Islet precursor cell (in vitro differentiated cells): ENCODE results near the gene DAB2IP.

Experiments used
- DNase-seq: peaks from one replicate; pipeline ENCODE4 v3.0.0-alpha.2; 2018

The DAB2IP gene

DNA sequence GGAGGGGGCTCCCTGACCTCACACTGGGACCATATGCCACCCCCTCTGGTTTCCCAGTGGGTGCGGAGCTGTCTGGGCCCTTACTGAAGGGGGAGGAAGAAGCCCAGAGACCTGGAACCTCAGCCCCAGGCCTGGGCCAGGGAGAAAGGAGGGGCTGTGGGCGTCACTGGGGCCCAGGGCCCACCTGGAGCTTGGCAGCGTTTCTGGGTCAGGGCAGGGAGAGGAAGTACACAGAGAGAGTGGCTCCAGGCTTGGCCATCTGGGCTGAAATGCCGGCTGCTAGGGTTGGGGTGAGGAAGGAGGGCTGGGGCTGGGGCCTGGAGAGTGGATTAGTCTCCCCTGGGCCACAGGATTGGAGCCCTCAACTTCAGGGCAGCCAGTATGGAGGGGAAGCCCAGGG lies 6.4 kb upstream of the DAB2IP start:
- DNase-seq = no peak

DNA sequence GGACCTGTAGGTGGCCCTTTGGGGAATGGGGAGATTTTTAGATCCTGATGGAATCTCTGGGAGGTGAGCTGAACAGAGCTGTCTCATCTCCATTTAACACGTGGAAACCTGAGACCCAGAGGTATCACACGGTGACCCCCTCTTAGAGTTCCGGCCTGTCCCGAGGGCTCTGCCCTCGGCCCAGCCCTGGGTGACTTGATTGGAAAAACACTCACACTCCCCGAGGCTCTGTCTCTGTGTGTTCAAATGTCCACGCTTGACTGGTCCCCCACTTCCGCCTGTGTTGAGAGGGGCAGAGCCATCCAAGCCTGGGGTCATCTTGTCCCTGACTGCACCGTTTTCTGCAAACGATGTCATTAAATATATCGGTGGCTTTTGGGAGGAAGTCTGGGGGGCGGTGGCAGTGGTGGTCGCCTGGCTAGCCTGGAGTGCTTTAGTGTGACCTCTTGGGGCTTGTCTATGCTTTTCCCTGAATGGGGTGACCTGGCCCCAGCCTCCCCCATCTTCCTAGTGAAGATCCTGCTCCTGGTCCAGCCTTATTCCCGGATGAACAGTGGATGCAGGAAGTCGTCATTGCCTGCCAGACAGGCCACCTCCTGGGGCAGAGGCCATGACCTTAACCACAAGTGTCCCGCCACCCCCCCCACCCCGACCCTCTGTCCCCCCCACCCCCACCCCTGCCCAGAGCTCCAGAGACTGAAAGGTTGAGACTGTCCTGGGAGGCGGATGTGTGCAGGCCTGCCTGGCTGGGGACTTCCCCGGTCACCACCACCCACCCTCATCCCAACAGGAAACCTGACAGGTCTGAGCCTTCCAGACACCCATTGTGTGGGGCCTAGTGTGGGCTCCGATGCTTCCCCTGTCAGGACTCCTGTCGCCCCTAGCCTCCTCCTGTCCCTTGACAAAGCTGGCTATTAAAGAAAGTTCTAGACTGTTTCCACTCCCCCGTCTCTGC lies 5.3 kb upstream of the DAB2IP start:
- DNase-seq = peak; percentile 66

DNA sequence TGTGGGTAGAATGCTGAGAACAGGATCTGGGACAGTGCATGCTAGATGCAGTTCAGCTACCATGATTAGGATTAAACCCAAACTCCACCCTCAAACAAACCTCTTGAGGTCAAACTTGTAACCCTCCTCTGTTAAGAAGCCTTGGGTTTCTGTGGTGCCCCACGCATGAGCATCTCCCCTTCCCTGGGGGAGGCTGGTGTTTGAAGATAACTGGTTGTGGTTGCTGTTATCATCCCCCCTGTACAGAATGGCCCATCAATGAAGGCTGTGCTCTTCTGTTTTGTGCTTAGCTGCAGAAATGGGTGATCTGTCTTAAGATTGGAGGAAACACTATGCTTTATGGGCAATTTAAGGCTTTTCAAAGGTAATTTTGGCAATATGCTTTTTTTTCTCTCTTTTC lies 4.4 kb upstream of the DAB2IP start:
- no peak for DNase-seq

DNA sequence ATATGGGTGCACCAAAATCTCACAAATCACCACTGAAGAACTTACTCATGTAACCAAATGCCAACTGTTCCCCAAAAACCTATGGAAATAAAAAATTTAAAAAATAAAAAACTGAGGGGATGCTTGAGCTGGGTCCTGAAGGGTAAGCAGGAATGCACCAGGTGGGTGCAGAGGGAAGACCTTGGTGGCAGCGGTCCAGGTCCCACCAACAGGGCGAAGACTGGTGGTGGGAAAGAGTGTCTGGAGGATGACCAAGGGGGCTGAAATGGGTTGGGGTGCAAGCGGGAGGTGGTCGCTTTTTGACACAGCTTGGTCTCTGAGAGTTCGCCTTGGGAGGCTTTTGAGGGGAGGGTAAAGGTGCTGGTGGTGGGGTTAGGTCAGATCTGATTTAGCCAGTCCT lies 3.3 kb upstream of the DAB2IP start:
- no peak for DNase-seq

DNA sequence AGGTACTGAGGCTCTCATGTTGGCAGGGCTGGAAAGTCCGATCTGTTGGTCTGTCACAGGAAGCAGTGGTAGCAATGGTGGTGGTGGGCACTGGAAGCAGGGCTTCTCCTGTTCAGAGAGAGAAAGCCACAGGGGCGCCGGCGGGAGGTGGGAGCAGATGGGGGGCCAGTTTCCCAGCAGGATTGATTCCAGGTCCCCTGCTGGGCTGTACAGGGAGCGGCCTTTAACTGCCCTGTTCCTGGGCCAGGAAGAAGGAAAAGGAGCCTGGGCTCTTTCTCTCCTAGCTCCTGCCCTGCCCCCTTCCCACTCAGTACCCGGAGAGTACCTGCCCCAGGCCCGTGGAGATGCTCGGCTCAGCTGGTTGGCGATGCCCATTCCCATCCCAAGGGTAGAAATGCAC lies 2.6 kb upstream of the DAB2IP start:
- no peak for DNase-seq

DNA sequence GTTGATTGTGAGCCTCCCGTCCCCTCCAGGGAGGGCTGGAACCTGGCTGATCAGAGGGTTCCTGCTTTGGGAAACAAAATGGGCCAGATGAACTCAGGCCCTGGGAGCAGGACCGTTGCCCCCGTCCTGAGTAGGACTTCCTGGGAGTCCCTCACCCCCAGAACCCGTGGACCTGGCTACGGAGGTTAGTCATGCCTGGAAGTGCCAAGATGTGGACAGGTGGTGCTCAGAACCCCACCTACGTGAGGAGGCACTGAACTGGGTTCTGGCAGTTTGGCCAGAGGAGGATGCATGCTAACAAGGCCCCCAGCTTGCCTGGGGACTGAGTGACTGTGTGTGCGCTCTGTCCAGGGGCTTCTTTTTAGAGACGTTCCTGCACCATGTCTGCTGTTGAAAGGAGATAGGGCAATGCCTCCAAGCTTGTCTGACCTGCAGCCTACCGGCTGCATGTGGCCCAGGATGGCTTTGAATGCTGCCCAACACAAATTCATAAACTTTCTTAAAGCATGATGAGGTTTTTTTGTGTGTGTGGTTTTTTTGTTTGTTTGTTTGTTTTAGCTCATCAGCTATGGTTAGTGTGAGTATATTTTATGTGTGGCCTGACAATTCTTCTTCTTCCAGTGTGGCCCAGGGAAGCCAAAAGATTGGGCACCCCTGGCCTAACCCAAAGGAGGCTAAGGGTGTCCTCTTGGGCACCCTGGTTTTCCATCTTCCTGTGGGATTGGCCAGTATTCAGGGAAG lies 1.8 kb upstream of the DAB2IP start:
- peak; percentile 64 for DNase-seq

DNA sequence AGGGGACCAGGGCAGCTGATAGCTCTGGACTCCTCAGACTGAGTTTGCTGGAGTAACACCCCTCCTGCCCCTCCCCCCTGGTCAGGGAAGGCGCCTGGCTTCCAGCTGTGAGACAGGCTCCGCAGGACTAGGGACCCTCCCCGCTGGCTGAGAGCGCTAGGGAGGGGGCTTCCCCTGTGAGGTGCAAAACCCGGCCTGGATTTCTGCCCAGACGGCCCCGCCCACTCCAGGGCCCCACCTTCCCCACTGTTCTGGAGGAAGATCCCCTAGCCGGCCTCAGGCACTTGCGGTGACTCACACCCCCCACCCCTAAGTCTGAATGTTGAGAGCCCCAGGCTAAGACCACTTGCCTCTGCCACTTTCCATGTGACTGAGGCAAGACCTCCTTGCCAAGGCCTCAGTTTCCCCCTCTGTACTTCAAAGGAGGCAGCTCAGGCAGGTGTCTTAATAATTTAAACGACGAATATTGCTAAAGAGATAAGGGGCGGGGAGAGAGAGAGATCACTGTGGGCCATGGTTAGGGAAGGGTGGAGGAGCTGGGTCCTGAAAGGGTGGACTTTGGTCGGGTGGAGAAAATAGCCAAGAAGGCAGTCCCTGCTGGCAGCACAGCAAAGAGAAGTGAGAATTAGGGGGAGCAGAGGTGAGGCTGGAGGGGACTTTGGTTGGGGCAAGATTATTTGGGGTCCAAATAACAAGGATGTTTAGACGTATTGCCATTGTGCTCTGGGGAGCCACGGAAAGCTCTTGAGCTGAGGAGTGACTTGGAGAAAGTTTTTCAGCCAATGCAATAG lies 1.0 kb upstream of the DAB2IP start:
- peak; percentile 98 for DNase-seq

DNA sequence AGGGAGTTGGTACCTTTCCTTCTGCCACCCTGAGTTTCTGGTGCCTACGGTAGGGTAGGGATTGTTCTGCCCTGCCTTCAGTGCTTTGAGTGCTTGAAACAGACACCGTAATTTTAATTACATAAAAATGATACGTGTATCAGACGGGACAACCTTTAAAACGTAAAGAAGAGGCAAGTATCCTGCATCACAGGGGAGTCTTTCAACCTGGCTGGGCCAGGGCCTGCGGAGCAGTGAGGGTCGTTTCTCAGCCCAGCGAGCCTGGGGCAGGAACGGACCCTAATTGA lies 483 bp upstream of the DAB2IP start:
- no peak for DNase-seq

DNA sequence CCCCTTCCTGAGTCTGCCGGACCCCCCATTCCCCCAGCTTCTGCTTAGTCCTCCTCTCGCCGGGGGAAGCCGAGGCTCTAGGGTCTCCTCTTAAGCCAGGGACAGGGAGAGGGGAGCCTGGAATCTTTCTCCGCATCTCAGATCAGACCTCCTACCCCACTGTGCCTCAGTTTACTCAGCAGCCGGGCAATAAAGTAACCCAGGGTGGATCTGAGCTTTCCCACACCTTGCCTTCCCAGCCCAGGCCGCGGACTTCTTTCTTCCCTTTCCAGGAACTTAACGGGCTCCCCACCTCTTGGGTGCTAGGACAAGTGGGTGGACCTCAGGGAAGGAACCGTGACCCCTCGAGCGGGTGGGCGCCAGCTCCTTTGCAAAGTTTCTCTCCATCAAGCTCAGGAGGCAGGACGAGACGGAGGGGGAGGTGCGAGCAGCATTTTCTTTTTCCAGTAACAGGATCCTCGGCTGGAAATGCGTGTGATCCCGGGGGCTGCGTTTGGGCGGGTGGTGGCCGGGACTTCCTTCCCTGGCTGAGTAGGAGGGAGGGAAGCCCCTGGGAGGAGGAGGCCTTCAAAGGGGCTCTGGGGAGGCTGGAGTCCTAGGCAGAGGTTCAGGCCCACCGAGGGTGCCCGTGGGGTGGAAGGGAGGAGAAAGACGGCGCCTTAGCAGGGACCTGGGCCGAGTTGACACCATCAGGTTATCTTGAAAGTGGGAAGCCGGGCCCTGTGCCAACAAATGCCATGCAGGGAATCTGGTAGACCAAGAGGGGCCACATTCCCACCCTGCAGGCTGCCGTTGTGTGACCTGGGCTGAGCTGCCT lies 795 bp downstream of the DAB2IP start:
- peak; percentile 78 for DNase-seq

DNA sequence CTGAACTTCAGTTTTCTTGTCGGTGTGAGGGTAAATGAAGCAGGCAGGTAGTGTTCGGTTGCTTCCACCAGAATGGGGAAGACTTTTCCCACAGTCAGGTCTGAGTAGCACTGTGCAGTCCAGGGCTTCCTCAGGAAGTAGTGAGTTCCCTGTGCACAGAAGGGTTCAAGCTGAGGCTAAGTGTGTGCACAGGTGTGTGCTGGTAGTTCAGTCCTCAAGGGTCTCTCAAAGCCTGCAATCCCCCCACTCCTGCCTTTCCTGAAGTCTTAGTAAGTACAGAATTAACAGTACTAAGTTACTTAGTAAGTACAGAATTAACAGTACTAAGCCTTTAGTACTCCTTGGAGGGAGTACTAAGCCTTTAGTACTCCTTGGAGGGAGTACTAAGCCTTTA lies 1.4 kb downstream of the DAB2IP start:
- DNase-seq = no peak

DNA sequence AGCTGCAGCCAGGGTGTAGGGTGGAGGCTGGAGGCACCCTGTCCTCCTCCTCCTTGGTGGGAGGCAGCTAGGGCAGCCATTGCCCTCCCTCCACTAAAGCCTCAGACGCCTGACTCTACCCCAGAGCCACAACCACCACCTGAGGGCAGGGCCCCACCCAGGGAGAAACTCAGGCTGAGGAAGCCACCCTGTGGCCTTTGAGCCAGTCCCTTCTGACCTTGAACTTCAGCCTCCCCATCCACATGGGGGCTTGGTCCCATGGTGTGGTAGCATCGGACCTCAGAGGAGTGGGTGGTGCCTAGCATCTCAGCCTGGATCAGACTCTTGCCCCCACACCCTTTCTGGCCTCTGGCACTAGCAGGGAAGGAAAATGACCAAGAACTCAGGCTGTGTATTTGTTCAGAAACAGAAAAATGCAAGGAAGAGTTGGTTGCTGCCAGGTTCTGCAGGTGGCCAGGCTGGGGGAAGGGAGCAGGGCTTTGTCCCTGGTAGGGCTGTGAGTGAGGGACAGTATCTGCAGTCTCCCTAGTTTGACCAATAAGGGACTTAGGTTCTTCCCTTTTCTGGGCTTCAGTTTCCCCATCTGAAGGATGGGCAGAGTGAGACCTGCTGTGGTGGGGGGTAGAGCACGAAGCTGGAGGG lies 3.2 kb downstream of the DAB2IP start:
- DNase-seq = no peak

DNA sequence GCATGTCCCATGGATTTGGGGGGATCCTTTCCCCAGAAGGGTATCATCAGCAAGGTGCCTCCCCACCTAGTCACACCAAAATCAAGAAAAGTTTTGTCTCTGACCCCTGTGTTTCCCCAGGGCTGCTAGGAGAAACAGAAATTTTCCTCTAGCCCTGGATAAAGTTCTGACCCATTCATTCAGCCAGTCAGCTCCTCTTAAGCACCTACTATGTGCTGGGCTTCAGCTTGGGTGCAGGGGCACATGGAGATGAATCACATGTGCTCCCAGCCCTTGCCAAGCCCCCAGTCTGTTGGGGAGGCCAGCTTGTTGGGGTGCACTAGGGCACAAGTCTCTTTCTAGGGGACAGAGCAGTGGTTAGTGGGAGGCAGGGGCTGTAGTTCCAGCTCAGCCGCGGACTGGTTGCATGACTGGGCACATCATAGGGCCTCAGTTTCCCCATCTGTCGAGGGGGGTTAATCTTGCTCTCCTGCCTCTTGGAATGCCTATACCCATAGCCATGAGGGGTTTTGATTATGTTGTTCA lies 3.9 kb downstream of the DAB2IP start:
- DNase-seq = no peak

DNA sequence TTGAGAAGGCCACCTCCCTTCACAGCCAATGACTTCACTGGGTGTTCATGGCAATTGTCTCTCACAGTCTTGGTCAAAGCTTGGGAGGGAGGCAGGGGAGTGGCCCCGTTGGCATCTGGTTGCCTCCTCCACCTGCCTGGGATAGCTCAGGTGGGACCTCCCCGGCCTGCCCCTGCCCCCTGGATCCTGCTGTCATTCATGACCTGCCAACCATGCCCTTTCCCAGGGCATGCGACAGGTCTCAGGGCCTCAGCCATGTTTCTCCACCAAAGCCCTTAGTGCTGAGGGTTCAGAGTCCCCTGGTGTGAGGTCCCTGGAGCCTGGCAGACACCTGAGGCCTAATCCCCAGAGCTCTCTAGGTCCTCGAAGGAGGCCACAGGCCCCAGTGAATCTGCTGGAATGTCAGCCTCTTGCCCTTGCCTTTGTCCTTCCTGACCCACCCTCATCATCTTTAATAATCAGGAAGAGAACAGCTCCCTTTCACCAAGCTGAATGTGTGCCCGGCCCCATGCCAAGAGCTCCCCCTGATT lies 5.6 kb downstream of the DAB2IP start:
- DNase-seq = no peak

DNA sequence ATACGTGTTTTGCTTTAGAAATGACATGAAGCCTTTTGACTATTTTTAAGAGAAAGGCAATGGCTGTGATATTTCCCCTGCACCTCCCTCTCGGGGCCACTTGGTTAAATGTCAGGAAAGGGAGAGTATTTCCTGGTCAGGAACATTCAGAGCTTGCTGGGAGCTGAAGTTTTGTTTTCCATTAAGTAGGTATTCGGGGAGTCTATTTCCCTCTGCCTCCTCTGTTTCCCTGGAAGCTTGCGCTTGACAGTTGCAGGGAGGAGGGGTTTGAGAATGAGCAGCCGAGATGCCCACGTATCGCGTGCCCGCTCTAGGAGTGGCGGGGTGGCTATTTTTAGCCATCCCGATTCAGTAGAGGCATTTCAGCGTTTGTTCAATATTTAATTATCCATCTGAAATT lies 6.7 kb downstream of the DAB2IP start:
- no peak for DNase-seq

DNA sequence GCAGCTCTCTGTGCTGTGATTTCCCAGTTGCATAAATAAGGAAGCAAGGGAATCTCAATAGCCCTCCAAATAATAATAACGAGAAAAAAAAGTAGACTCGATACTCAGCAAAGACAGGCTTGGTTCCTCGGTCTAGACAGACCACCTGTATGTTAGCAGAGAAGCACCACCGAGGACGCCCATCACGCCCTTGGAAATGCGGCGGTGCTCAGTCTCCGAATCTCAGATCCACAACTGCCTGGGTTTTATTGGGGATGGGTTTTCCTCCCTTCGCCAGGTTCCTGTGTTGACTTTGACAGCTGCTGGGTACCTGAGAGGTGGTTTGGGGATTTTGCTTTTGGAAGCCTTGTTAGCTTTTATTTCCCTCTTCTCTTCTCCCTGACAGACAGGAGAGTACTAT lies 7.2 kb downstream of the DAB2IP start:
- no peak for DNase-seq

DNA sequence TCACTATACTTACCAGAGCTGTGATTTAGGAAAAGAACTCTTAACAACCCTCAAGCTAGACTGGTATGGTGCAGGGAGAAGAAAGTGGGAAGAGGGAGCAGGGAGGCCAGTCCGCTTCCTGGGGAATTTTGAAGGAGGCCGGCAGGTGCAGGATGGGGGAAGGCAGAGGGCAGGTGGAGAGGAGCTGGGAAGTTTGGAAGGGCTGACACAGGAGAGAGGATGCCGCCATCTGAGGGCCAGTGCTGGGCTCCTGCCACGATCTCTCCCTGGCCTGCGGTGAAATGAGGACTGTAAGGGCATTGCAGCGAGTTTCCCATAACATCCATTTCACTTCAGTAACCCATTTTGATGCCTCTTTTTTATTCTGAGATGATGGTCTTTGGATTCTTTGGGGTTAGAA lies 8.9 kb downstream of the DAB2IP start:
- no peak for DNase-seq

DNA sequence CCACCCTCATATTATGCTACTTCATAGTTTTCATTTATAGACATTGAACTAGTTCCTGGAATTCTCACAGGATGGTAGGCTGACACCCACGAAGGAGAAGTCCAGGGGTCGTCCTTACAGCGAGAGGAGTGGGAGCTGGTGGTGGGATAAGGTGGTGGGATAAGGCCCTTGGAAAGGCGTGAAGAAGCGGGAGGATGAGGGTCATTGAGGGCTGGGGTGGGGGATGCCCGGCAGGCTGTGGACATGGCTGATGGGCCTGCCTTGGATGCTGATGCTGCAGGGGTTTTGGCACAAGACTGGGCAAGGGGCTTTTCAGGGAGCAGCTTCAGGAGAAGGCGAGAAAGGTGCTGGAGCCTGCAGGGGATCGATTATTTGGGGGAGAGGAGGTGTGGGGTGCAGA lies 9.4 kb downstream of the DAB2IP start:
- DNase-seq = no peak

DNA sequence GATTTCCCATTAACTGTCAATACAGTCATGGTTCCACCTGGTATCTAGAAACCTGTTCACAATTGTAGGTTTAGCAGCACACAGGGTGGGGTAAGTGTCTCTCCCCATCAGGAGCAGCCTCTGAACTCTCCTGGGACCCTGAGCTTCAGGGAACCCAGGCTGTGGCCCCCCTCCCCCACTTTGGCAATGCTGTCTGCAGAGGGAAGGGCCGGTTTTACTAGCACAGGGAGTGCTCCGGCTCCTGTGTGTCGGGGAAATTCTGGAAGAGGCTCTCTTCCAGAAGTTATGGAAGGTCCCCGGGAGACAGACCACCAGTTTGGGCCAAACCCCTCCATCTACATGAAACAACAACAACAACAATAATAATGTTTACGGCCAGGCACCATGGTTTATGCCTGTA lies 9.9 kb downstream of the DAB2IP start:
- DNase-seq = no peak

DNA sequence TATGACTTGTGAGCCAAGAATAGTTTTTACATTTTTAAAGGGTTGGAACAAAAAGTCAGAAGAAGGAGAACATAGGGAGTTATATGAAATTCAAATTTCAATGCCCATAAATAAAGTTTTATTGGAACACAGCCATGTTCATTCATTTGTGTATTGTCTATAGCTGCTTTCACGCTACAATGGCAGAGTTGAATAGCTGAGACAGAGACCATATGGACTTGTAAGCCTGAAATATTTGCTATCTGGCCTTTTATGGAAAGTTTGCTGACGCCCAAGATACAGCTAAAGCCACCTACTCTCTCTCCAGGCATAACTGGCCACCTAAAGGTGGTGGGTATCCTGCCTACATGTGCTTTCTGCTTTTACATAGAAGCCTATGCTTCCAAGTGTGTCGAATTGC lies 10.9 kb downstream of the DAB2IP start:
- DNase-seq = no peak

DNA sequence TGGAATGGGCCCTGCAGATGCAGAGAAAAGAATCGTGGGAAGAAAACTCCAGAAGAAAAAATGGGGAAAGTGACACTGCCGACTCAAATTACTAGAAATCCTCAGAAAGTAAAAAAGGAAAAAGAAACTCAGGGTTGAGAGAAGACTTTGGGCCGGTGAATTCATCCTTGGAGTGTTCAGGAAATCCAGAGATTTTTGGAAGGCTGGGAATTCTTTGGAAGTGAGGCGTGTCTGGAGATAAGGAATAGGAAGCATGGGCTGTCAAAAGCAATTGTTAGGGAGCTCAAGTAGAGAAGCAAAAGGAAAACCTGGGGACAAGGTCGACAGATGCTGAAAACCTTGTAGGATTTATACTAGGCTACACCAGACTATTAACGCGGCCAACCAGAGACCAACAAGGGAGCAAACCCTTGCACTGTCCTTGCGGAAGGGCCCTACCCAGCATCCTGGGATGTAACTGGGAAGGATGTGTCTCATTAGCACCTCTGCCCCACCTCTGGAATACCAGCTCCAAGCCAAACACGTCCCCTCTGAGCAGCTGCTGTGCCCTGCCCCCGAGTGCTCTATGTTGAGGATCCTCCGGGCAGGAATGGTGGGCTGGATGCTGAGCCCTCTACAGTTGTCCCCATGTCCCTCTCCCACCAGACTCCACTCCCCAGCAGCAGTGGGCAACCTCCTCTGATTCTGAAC lies 11.6 kb downstream of the DAB2IP start:
- DNase-seq = no peak

DNA sequence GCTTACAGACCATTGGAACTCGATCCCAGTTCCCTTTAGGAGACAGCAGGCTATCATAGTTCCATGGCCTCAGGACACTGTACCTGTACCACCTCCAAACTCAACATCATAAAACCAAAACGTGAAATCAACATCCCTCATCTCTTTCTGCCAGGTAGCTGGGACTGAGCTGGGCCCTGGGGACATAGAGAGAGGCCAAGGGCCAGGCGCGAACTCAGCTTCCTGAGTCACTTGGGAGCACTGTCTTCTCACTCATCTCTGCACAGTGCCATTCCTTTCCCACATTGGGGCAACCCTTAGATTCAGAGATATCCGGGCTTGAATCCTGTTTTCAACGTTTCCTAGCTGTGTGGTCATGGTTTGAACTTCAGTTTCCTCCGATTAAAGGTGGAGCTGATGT lies 12.2 kb downstream of the DAB2IP start:
- DNase-seq = no peak
